NK-92 (cell line): ENCODE measurements around the gene IMMP1L.

Source experiments
- DNase-seq: peaks from one replicate; lab custom pipeline; 2025; ENCODE audit not compliant: unreplicated experiment; lab: John Stamatoyannopoulos, UW

The IMMP1L gene

GRCh38 chr11:31477528-31478222, 31.7 kb downstream of the IMMP1L start:
- DNase-seq = no peak

- DNase-seq = no peak
These were observed 35.3 kb downstream of the IMMP1L start for GRCh38 chr11:31474083-31474482.

DNA sequence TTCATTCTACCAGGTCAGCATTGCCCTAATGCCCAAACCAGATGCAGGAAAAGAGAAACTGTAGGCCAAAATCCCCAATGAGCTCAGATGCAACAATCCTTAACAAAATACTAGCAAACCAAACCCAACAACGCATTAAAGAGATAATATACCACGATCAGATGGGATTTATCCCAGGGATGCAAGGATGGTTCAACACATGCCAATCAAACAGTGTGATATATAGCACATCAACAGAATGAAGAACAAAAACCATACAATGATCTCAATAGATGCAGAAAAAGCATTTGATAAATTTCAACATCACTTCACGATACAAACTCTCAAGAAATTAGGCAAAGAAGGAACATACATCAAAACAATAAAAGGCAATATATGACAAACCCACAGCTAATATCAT, 45.0 kb downstream of the IMMP1L start:
- DNase-seq = no peak

- no peak for DNase-seq
These were observed 54.2 kb downstream of the IMMP1L start for GRCh38 chr11:31455177-31455576.

GRCh38 chr11:31450841-31451240, 58.6 kb downstream of the IMMP1L start:
- DNase-seq = no peak

GRCh38 chr11:31449040-31449439, 60.4 kb downstream of the IMMP1L start:
- DNase-seq = no peak

DNA sequence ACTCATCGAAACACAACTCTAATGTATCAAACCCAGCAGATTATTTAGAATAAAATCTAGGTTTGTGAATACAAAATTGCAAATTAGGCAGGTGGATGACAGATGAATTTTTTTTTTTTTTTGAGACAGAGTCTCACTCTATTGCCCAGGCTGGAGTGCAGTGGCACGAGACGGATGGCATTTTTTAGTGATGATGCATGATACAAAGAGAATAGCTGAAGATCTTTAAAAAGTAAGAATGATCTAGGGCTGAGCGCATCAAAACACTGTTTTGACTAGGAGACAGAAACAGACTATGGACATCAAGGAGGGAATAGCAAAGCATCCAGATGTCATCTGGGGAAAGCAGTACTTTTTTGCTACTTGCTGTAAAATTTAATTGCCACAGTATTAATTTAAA, 63.8 kb downstream of the IMMP1L start:
- DNase-seq = no peak

DNA sequence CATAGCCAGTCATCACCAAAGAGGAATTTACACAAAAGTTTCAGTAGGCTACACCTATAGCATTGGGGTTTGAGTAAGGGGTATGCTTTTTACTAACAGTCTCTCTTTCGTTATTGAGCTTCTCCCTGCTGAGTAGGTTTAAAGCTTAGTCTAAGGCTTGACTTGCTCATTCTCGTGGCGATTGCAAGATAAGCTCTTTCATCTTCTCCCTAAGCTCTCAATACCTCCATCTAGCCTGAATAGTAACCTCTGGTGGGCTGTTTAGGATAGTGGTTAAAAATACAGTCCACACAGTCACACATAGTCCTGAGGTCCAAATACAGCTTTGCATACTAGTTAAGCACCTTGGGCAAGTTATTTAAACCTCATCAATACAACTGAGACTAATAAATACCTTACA, 65.6 kb downstream of the IMMP1L start:
- no peak for DNase-seq

GRCh38 chr11:31442086-31442485, 67.3 kb downstream of the IMMP1L start:
- no peak for DNase-seq

- no peak for DNase-seq
These were observed 68.1 kb downstream of the IMMP1L start for GRCh38 chr11:31441296-31441695.

- DNase-seq = no peak
These were observed 71.5 kb downstream of the IMMP1L start for GRCh38 chr11:31437742-31438435.

- DNase-seq = no peak
These were observed 75.6 kb downstream of the IMMP1L start for GRCh38 chr11:31433851-31434250.

GRCh38 chr11:31424652-31425051, 84.8 kb downstream of the IMMP1L start:
- DNase-seq = no peak

GRCh38 chr11:31422703-31423102, 86.7 kb downstream of the IMMP1L start:
- no peak for DNase-seq

GRCh38 chr11:31421820-31422219, 87.6 kb downstream of the IMMP1L start:
- DNase-seq = no peak

DNA sequence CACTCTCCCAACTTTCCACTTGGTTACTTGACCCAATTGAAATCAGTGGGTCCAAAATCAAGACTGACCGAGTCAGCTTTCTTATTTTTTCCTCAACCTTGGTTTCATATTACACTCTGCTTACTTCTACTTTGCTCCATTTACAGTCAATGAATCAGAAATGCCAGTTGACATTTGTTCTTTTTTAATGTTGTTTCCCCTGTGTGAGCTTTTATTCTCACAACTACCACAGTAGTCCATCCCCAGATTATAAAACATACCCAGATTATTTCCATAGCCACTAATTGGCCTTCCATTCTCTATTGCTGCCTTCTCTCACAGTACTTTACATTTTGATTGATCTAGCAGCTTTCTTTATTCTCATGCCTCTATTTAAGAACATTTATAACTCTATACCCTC, 89.8 kb downstream of the IMMP1L start:
- DNase-seq = no peak

DNA sequence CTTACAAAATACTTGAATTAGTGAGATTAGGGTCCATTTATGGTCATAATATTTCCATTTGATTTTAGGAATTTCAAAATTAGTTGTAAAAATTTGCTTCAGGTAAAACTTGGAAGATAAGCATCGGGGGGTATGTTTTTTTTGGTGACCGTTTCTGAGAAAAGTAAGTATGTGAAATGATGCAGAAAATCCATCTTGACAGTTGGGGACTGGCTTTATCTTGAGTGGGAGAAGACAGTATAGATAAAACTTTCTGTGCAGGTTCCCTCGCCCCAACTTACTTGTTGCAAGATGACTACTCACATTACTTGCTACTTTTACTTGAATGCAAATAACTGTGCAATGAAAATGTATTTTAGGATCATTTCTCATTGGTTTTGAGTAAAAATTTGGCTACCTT, 90.3 kb downstream of the IMMP1L start:
- no peak for DNase-seq

GRCh38 chr11:31417816-31418215, 91.6 kb downstream of the IMMP1L start:
- no peak for DNase-seq

- no peak for DNase-seq
These were observed 92.1 kb downstream of the IMMP1L start for GRCh38 chr11:31417357-31417756.

- no peak for DNase-seq
These were observed 94.0 kb downstream of the IMMP1L start for GRCh38 chr11:31415435-31415834.

- no peak for DNase-seq
These were observed 95.1 kb downstream of the IMMP1L start for GRCh38 chr11:31414338-31414737.

- DNase-seq = no peak
These were observed 96.5 kb downstream of the IMMP1L start for GRCh38 chr11:31412946-31413345.

DNA sequence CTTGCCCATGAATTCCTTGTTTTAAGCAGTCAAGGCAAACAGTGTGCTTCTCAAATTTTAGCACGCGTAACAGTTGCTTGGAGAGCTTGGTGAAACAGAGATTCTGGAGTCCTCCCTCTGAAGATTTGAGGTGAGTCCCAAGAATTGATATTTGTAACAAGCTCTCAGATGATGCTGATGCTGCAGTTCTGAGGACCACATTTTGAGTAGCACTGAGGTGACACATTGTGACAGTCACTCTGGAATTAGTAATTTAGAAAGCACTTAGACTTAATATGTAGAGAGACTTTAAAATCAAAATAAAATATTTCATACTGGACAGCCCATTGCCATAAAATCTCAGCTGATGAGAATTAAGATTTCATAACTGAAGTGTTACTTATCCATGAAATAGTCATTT, 101.2 kb downstream of the IMMP1L start:
- DNase-seq = no peak
